ENCODE measurements around the gene DEDD.

DEDD gene

DNA sequence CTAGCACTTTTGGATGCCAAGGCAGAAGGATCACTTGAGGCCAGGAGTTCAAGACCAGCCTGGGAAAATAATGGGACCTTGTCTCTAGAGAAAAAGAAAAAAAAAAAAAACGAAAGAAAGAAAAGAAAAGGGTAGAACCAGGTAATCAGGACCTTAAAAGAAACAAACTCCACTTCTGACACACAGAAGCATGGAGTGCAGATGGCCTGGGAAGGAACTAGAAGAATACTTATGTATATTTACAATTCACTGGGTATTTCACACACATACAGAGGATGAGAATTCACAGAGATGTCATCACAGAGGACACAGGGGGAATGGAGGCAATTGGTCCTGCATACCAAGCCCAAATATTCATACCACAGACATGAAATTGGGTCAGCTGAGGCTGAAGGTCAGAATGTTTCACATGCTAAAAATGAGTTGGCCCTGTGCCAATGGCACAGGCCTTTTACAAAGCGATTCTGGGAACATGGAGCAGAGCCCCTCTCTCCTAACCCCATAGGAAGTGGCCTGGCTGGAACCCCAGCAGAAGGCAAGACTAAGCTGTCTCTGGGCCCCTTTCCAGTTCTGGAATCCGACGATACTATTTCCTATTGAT, 40.4 kb upstream of the DEDD start:
- no peak overlapping the region for H3K27ac ChIP-seq (ENCODE audit: low read depth, low read length)
- 96% methylated on average over 4 of the region's 4 CpGs for WGBS
- H3K4me3 ChIP-seq (ENCODE audit: low read length) = no peak overlapping the region
- peaks cover 2% of the 10 kb centered on the region; the same call in 1 of the 2 replicates for H3K4me1 ChIP-seq (ENCODE audit: insufficient read depth, low read length)
- no peak overlapping the region for H3K9ac ChIP-seq (ENCODE audit: low read depth, low read length)
- H3K27me3 ChIP-seq (ENCODE audit: insufficient read depth, low read length) = no peaks in the 10 kb centered on the region
- H3K9me3 ChIP-seq (ENCODE audit: insufficient read depth, low read depth, low read length) = no peaks in the 10 kb centered on the region
- peaks cover 64% of the 10 kb centered on the region for H3K36me3 ChIP-seq (ENCODE audit: insufficient read depth, low read length)

DNA sequence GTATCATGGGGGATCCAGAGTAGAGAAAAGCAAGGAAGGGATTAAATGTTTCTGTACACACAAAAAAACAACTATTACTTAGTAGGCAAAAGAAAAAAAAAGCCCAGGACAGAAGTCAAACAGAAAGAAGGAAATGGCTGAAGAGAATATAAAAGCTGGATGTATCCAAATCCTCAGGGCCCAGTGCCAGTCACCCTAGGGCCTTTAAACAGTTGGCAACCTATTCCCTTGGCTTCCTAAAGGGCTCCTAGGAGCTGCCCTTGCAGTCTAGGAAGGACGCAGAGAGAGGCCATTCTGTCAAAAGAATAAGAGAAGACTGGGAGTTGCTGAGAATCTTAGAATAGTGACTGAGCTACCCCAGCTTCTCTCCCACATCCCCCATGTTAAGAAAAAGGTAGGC, 39.9 kb upstream of the DEDD start:
- Histone ChIP-seq H3K36me3 (ENCODE audit: insufficient read depth, low read length) (peaks cover 64% of the 10 kb centered on the region), H3K9ac (ENCODE audit: low read depth, low read length) (no peak overlapping the region), H3K9me3 (ENCODE audit: insufficient read depth, low read depth, low read length) (no peaks in the 10 kb centered on the region), H3K27ac (ENCODE audit: low read depth, low read length) (no peak overlapping the region), H3K4me3 (ENCODE audit: low read length) (no peak overlapping the region), H3K4me1 (ENCODE audit: insufficient read depth, low read length) (no peaks in the 10 kb centered on the region), H3K27me3 (ENCODE audit: insufficient read depth, low read length) (no peaks in the 10 kb centered on the region)
- WGBS = 100% methylated on average over 1 of the region's 1 CpG

DNA sequence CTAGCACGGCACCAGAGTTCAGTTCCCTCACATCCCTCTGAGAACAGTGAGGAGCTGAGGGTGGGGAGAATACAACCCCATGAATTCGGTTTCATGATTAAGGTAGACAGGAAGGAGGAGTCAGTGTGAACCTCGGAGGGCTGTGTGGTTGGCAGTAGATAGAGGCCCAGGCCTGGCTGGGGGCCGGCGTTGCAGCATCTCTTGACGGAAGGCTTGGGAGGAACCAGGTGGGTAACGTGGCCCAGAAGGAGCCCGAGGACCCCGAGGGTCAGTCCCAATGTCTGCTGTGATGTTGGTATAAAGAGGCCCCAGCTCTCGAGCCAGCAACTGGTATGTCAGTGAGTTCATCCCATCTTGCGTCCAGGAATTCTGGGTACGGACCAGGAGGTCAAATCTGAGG, 39.2 kb upstream of the DEDD start:
- no peaks in the 10 kb centered on the region for H3K27me3 ChIP-seq (ENCODE audit: insufficient read depth, low read length)
- H3K4me1 ChIP-seq (ENCODE audit: insufficient read depth, low read length) = no peaks in the 10 kb centered on the region
- H3K27ac ChIP-seq (ENCODE audit: low read depth, low read length) = no peak overlapping the region
- H3K36me3 ChIP-seq (ENCODE audit: insufficient read depth, low read length) = peaks cover 64% of the 10 kb centered on the region
- no peak overlapping the region for H3K4me3 ChIP-seq (ENCODE audit: low read length)
- 93% methylated on average over 12 of the region's 12 CpGs for WGBS
- no peaks in the 10 kb centered on the region for H3K9me3 ChIP-seq (ENCODE audit: insufficient read depth, low read depth, low read length)
- no peak overlapping the region for H3K9ac ChIP-seq (ENCODE audit: low read depth, low read length)

DNA sequence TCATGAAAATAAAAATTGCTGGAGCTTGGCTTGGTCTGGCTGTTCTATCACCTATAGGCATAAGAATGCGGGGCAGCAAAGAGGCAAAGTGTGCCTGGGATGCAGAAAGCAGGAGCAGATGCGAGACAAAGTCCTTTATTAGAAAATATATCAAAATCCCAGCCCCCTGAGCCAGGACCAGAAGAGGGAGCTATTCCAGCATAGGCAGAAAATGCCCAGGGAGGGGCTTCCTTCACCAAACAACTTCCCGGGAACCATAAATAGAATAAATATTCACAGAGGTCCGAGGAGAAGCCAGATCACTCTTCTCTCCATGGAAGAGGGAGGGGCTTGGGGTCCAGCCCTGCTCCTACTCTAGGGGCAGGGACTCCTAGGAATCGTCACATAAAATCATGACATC, 38.7 kb upstream of the DEDD start:
- no peak overlapping the region for H3K27ac ChIP-seq (ENCODE audit: low read depth, low read length)
- H3K4me1 ChIP-seq (ENCODE audit: insufficient read depth, low read length) = no peaks in the 10 kb centered on the region
- H3K4me3 ChIP-seq (ENCODE audit: low read length) = no peak overlapping the region
- peaks cover 64% of the 10 kb centered on the region for H3K36me3 ChIP-seq (ENCODE audit: insufficient read depth, low read length)
- 90% methylated on average over 5 of the region's 5 CpGs for WGBS
- no peak overlapping the region for H3K9ac ChIP-seq (ENCODE audit: low read depth, low read length)
- no peaks in the 10 kb centered on the region for H3K27me3 ChIP-seq (ENCODE audit: insufficient read depth, low read length)
- no peaks in the 10 kb centered on the region for H3K9me3 ChIP-seq (ENCODE audit: insufficient read depth, low read depth, low read length)

DNA sequence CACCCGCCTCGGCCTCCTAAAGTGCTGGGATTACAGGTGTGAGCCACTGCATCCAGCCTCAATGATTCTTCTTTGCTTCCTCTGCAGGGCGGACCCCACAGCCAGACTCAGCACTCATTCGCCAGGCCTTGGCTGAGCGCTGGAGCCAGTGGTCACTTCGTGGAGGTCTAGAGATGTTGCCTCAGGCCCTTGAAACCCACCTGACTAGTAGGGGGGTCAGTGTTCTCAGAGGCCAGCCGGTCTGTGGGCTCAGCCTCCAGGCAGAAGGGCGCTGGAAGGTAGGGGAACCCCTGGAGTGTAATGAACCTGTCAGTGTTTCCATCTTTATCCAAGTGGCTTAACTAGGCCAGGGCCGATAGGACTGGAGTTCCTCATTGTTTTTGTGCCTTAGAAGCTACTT, 36.4 kb upstream of the DEDD start:
- WGBS = 95% methylated on average over 9 of the region's 9 CpGs

DNA sequence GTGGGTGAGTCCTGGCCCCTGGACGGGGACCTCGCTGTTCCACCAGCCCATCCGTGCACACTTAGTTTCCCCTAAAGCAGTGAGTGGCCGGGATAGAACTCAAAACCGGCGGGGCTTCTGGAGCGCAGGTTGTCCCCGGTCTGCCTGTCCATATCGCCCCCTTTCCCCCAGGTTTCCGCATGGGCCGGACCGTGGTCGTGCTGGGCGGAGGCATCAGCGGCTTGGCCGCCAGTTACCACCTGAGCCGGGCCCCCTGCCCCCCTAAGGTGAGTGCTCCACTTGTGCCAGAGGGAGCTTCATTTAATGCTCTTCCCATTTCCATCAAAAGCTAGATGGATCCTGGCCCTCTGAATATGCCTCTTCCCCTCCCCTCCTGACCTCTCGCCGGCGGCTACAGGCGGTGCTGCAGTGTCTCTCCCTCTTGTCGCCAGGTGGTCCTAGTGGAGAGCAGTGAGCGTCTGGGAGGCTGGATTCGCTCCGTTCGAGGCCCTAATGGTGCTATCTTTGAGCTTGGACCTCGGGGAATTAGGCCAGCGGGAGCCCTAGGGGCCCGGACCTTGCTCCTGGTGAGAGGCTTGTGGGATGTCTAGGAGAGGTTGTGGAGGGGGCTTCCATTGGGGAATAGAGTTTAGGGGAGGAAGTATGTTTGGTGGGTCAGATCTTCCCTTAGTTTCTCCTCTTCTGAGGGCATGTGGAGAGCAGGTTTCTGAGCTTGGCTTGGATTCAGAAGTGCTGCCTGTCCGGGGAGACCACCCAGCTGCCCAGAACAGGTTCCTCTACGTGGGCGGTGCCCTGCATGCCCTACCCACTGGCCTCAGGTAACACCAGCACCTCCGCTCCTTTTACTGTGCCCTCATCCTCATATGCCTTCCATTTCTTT, 34.4 kb upstream of the DEDD start:
- H3K27me3 ChIP-seq (ENCODE audit: insufficient read depth, low read length) = no peaks in the 10 kb centered on the region
- WGBS = 10% methylated on average over 33 of the region's 33 CpGs
- no peaks in the 10 kb centered on the region for H3K9me3 ChIP-seq (ENCODE audit: insufficient read depth, low read depth, low read length)
- H3K9ac ChIP-seq (ENCODE audit: low read depth, low read length) = peak overlapping the region; percentile 78
- H3K36me3 ChIP-seq (ENCODE audit: insufficient read depth, low read length) = peaks cover 53% of the 10 kb centered on the region
- peak overlapping the region; percentile 87 for H3K4me3 ChIP-seq (ENCODE audit: low read length)
- peaks cover 5% of the 10 kb centered on the region; the same call in 1 of the 2 replicates for H3K4me1 ChIP-seq (ENCODE audit: insufficient read depth, low read length)
- peak overlapping the region; percentile 50 for H3K27ac ChIP-seq (ENCODE audit: low read depth, low read length)

More for the DNA sequence above, 36.4 kb upstream of the DEDD start:
- Histone ChIP-seq H3K4me3 (ENCODE audit: low read length) (no peak overlapping the region), H3K36me3 (ENCODE audit: insufficient read depth, low read length) (peaks cover 61% of the 10 kb centered on the region), H3K9ac (ENCODE audit: low read depth, low read length) (no peak overlapping the region), H3K4me1 (ENCODE audit: insufficient read depth, low read length) (peaks cover 5% of the 10 kb centered on the region; the same call in 1 of the 2 replicates), H3K9me3 (ENCODE audit: insufficient read depth, low read depth, low read length) (no peaks in the 10 kb centered on the region), H3K27me3 (ENCODE audit: insufficient read depth, low read length) (no peaks in the 10 kb centered on the region), H3K27ac (ENCODE audit: low read depth, low read length) (no peak overlapping the region)

DNA sequence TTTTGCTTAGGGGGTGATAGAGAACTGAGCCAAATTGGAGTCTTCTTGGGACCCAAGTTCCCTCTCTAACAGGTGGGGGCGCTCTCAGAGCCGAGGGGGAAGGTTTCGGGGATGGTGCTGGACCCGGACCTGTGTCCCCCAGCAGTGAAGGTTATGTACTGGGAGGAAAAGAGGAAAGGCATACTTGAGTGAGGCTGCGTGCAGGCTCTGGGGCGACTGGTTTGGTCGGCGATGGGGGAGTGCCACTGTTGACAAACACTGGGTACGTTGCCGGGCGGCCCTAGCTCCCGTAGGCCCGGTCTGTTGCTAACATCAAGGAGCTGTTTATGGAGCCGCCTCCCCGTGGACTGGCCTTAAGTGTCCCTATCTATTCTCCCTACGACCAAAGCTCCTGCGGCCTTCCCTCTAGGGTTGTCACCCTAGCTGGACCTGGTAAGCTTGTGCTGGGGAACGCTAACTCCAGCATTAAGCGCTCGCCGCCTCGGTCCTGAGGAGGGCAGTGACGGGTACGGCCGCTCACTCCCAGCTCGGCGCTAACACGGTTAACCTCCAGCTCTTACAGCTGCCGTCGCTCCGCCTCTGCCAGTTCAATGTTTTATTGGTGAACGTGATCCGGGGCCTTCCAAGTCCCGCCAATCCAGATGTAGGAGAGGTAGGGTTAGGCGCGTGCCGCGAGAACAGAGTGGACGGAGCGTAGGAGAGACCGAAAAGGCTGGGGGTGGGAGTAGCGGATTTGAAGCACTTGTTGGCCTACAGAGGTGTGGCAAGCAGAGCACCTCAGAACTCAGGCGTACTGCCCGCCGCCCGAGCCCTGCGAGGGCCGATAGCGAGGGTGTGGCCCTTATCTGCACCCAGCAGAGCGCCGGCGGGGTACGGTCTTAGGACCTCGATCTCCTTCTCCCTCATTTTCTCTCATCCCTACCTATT, 33.5 kb upstream of the DEDD start, which contains the start of gene PPOX:
Gene PPOX (plus strand): TSS at position 685 of the 927 bp plus-strand sequence. CDS start 422 bp downstream, outside the sequence.
- Histone ChIP-seq H3K27ac (ENCODE audit: low read depth, low read length) (peak within 1 kb of the TSS; percentile 51), H3K27me3 (ENCODE audit: insufficient read depth, low read length) (no peaks in the 10 kb centered on the region), H3K4me1 (ENCODE audit: insufficient read depth, low read length) (peaks cover 5% of the 10 kb centered on the region; the same call in 1 of the 2 replicates), H3K9me3 (ENCODE audit: insufficient read depth, low read depth, low read length) (no peaks in the 10 kb centered on the region), H3K36me3 (ENCODE audit: insufficient read depth, low read length) (peaks cover 50% of the 10 kb centered on the region), H3K4me3 (ENCODE audit: low read length) (peak within 1 kb of the TSS; percentile 87), H3K9ac (ENCODE audit: low read depth, low read length) (peak within 1 kb of the TSS; percentile 78)
- WGBS = under 1% methylated on average over 54 of the region's 54 CpGs

DNA sequence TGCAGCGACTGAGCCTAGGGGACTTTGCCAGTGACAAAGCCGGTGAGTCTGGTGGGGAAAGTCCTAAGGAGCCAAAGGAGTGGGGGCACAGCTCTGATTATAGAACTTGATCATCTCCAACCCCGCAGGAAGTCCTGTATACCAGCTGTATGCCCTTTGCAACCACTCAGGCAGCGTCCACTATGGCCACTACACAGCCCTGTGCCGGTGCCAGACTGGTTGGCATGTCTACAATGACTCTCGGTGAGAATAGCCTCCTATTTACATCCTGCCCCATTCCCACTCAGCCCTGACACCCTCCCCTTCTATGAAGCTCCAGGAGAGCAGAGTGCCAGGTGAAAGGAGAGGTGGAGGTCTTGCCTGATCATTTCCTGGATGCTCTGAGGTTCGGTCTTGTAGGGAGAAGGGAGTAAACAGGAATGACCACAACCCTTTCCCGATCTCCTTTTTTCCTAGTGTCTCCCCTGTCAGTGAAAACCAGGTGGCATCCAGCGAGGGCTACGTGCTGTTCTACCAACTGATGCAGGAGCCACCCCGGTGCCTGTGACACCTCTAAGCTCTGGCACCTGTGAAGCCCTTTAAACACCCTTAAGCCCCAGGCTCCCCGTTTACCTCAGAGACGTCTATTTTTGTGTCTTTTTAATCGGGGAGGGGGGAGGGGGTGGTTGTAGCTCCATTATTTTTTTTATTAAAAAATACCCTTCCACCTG, 32.6 kb upstream of the DEDD start:
- Histone ChIP-seq H3K9ac (ENCODE audit: low read depth, low read length) (peak overlapping the region; percentile 62), H3K4me3 (ENCODE audit: low read length) (peak overlapping the region; percentile 87), H3K4me1 (ENCODE audit: insufficient read depth, low read length) (peaks cover 9% of the 10 kb centered on the region; the same call in 1 of the 2 replicates), H3K27me3 (ENCODE audit: insufficient read depth, low read length) (no peaks in the 10 kb centered on the region), H3K9me3 (ENCODE audit: insufficient read depth, low read depth, low read length) (no peaks in the 10 kb centered on the region), H3K27ac (ENCODE audit: low read depth, low read length) (no peak overlapping the region; the same call in 1 of the 2 replicates), H3K36me3 (ENCODE audit: insufficient read depth, low read length) (peaks cover 46% of the 10 kb centered on the region)
- 90% methylated on average over 10 of the region's 14 CpGs for WGBS

DNA sequence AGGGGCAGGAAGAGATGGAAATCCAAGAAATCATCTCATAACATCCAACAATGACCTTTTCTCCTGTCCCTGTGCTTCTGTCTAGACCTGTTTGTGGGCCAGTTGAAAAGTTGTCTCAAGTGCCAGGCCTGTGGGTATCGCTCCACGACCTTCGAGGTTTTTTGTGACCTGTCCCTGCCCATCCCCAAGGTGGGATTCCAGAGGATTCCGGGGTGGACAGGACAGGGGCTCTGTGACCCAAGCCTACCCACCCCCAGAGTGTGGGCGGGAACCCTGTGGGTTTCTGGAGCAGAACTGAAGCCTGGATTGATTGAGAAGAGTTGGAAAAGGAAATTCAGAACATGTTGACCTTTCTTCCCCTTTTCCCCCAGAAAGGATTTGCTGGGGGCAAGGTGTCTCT, 31.3 kb upstream of the DEDD start:
- Histone ChIP-seq H3K27me3 (ENCODE audit: insufficient read depth, low read length) (no peaks in the 10 kb centered on the region), H3K4me3 (ENCODE audit: low read length) (no peak overlapping the region), H3K9ac (ENCODE audit: low read depth, low read length) (no peak overlapping the region), H3K9me3 (ENCODE audit: insufficient read depth, low read depth, low read length) (no peaks in the 10 kb centered on the region), H3K4me1 (ENCODE audit: insufficient read depth, low read length) (peaks cover 11% of the 10 kb centered on the region), H3K27ac (ENCODE audit: low read depth, low read length) (no peak overlapping the region), H3K36me3 (ENCODE audit: insufficient read depth, low read length) (peaks cover 36% of the 10 kb centered on the region)
- 98% methylated on average over 4 of the region's 5 CpGs for WGBS

DNA sequence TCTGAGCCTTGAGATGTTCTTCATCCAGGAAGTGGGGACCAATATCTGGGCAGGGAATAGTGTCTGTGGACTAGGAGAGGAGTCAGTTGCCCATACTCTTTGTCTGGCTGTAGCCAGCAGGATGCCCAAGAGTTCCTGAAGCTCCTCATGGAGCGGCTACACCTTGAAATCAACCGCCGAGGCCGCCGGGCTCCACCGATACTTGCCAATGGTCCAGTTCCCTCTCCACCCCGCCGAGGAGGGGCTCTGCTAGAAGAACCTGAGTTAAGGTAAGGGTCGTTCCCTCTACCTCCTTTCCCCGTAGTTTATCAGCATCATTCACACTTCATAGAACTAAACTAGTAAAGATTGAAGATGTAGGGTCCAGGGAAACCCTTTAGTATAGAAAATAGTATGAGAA, 30.3 kb upstream of the DEDD start:
- Histone ChIP-seq H3K27me3 (ENCODE audit: insufficient read depth, low read length) (no peaks in the 10 kb centered on the region), H3K27ac (ENCODE audit: low read depth, low read length) (no peak overlapping the region), H3K4me1 (ENCODE audit: insufficient read depth, low read length) (peaks cover 14% of the 10 kb centered on the region), H3K9me3 (ENCODE audit: insufficient read depth, low read depth, low read length) (no peaks in the 10 kb centered on the region), H3K36me3 (ENCODE audit: insufficient read depth, low read length) (peaks cover 41% of the 10 kb centered on the region), H3K4me3 (ENCODE audit: low read length) (no peak overlapping the region), H3K9ac (ENCODE audit: low read depth, low read length) (no peak overlapping the region)
- WGBS = 97% methylated on average over 8 of the region's 10 CpGs
